Measurements from ENCODE around the gene ARAP3.
"Not testable (repeated sequence)": the region's sequence is repeated elsewhere in the genome, so short reads cannot be mapped to it uniquely, and the experiment has no call there.

Gene ARAP3

GRCh38 chr5:141632650-141633049 lies 49.4 kb downstream of the ARAP3 start:
- no peaks in the 10 kb centered on the region for H3K27me3 Mint-ChIP-seq
- no peak overlapping the region for H3K27ac Mint-ChIP-seq
- peaks cover 27% of the 10 kb centered on the region for H3K36me3 Mint-ChIP-seq
- no peaks in the 10 kb centered on the region for H3K9me3 Mint-ChIP-seq
- H3K4me1 Mint-ChIP-seq, result peaks cover 42% of the 10 kb centered on the region
- no peak for ATAC-seq
- H3K4me3 Mint-ChIP-seq, result no peak overlapping the region

- Mint-ChIP-seq H3K27me3 (no peaks in the 10 kb centered on the region), H3K36me3 (peaks cover 44% of the 10 kb centered on the region), H3K4me3 (no peak overlapping the region), H3K9me3 (no peaks in the 10 kb centered on the region), H3K4me1 (peaks cover 44% of the 10 kb centered on the region), H3K27ac (no peak overlapping the region)
- no peak for ATAC-seq
These were observed 51.4 kb downstream of the ARAP3 start for GRCh38 chr5:141630570-141631140.

GRCh38 chr5:141628175-141628788 lies 53.7 kb downstream of the ARAP3 start:
- Mint-ChIP-seq H3K36me3 (peaks cover 62% of the 10 kb centered on the region), H3K27ac (peak overlapping the region; percentile 17), H3K4me1 (peaks cover 34% of the 10 kb centered on the region), H3K4me3 (no peak overlapping the region), H3K9me3 (no peaks in the 10 kb centered on the region), H3K27me3 (no peaks in the 10 kb centered on the region)
- ATAC-seq, result no peak

- H3K27ac Mint-ChIP-seq, result peak overlapping the region; percentile 92
- peaks cover 47% of the 10 kb centered on the region for H3K4me1 Mint-ChIP-seq
- peak overlapping the region; percentile 67 for H3K4me3 Mint-ChIP-seq
- no peak for ATAC-seq
- H3K9me3 Mint-ChIP-seq, result no peaks in the 10 kb centered on the region
- H3K36me3 Mint-ChIP-seq, result peaks cover 71% of the 10 kb centered on the region
- no peaks in the 10 kb centered on the region for H3K27me3 Mint-ChIP-seq
These were observed 58.4 kb downstream of the ARAP3 start for GRCh38 chr5:141623611-141624010.

GRCh38 chr5:141623186-141623585 lies 58.8 kb downstream of the ARAP3 start:
- peaks cover 67% of the 10 kb centered on the region for H3K36me3 Mint-ChIP-seq

GRCh38 chr5:141618804-141619554 lies 63.1 kb downstream of the ARAP3 start, which contains the start of gene DIAPH1:
TSS of gene DIAPH1 (minus strand) at chr5:141619000. CDS start at chr5:141618914, 86 bp downstream.
- Mint-ChIP-seq H3K4me3 (peak within 1 kb of the TSS; percentile 89), H3K36me3 (peaks cover 38% of the 10 kb centered on the region), H3K4me1 (peaks cover 65% of the 10 kb centered on the region), H3K27me3 (no peaks in the 10 kb centered on the region), H3K27ac (peak within 1 kb of the TSS; percentile 86), H3K9me3 (no peaks in the 10 kb centered on the region)
- ATAC-seq, result peak; percentile 95

More at GRCh38 chr5:141623186-141623585, 58.8 kb downstream of the ARAP3 start:
- Mint-ChIP-seq H3K4me3 (peak overlapping the region; percentile 67), H3K9me3 (no peaks in the 10 kb centered on the region), H3K27ac (peak overlapping the region; percentile 92), H3K27me3 (no peaks in the 10 kb centered on the region), H3K4me1 (peaks cover 46% of the 10 kb centered on the region)
- peak; percentile 82 for ATAC-seq

- peaks cover 65% of the 10 kb centered on the region for H3K4me1 Mint-ChIP-seq
- H3K27ac Mint-ChIP-seq, result peak overlapping the region; percentile 86
- H3K36me3 Mint-ChIP-seq, result peaks cover 34% of the 10 kb centered on the region
- peak; percentile 63 for ATAC-seq
- no peaks in the 10 kb centered on the region for H3K9me3 Mint-ChIP-seq
- H3K4me3 Mint-ChIP-seq, result peak overlapping the region; percentile 89
- no peaks in the 10 kb centered on the region for H3K27me3 Mint-ChIP-seq
These were observed 63.8 kb downstream of the ARAP3 start for GRCh38 chr5:141618030-141618803.

GRCh38 chr5:141617682-141618029 lies 64.4 kb downstream of the ARAP3 start:
- peaks cover 33% of the 10 kb centered on the region for H3K36me3 Mint-ChIP-seq
- H3K27ac Mint-ChIP-seq, result peak overlapping the region; percentile 86
- peak overlapping the region; percentile 89 for H3K4me3 Mint-ChIP-seq
- peaks cover 65% of the 10 kb centered on the region for H3K4me1 Mint-ChIP-seq
- no peak for ATAC-seq
- H3K9me3 Mint-ChIP-seq, result no peaks in the 10 kb centered on the region
- no peaks in the 10 kb centered on the region for H3K27me3 Mint-ChIP-seq

- H3K27ac Mint-ChIP-seq, result peak overlapping the region; percentile 86
- H3K27me3 Mint-ChIP-seq, result no peaks in the 10 kb centered on the region
- peak overlapping the region; percentile 89 for H3K4me3 Mint-ChIP-seq
- H3K4me1 Mint-ChIP-seq, result peaks cover 65% of the 10 kb centered on the region
- peaks cover 31% of the 10 kb centered on the region for H3K36me3 Mint-ChIP-seq
- H3K9me3 Mint-ChIP-seq, result no peaks in the 10 kb centered on the region
- ATAC-seq, result no peak
These were observed 64.9 kb downstream of the ARAP3 start for GRCh38 chr5:141617128-141617527.

GRCh38 chr5:141615991-141616720 lies 65.9 kb downstream of the ARAP3 start:
- H3K9me3 Mint-ChIP-seq, result no peaks in the 10 kb centered on the region
- ATAC-seq, result no peak
- no peaks in the 10 kb centered on the region for H3K27me3 Mint-ChIP-seq
- H3K27ac Mint-ChIP-seq, result peak overlapping the region; percentile 86
- H3K36me3 Mint-ChIP-seq, result peaks cover 26% of the 10 kb centered on the region
- peak overlapping the region; percentile 89 for H3K4me3 Mint-ChIP-seq
- H3K4me1 Mint-ChIP-seq, result peaks cover 62% of the 10 kb centered on the region

GRCh38 chr5:141613344-141613743 lies 68.7 kb downstream of the ARAP3 start:
- no peaks in the 10 kb centered on the region for H3K27me3 Mint-ChIP-seq
- ATAC-seq, result no peak

GRCh38 chr5:141611289-141611688 lies 70.7 kb downstream of the ARAP3 start:
- H3K4me3 Mint-ChIP-seq, result no peak overlapping the region
- H3K36me3 Mint-ChIP-seq, result peaks cover 43% of the 10 kb centered on the region

More at GRCh38 chr5:141613344-141613743, 68.7 kb downstream of the ARAP3 start:
- H3K36me3 Mint-ChIP-seq, result peaks cover 34% of the 10 kb centered on the region
- no peaks in the 10 kb centered on the region for H3K9me3 Mint-ChIP-seq
- H3K4me3 Mint-ChIP-seq, result peak overlapping the region; percentile 24
- H3K27ac Mint-ChIP-seq, result peak overlapping the region; percentile 54
- H3K4me1 Mint-ChIP-seq, result peaks cover 85% of the 10 kb centered on the region

GRCh38 chr5:141609921-141610320 lies 72.1 kb downstream of the ARAP3 start:
- Mint-ChIP-seq H3K4me1 (peaks cover 88% of the 10 kb centered on the region), H3K36me3 (peaks cover 37% of the 10 kb centered on the region)
- not testable (repeated sequence) for H3K27ac Mint-ChIP-seq, H3K4me3 Mint-ChIP-seq, H3K9me3 Mint-ChIP-seq, ATAC-seq, H3K27me3 Mint-ChIP-seq

More at GRCh38 chr5:141611289-141611688, 70.7 kb downstream of the ARAP3 start:
- peak overlapping the region; percentile 33 for H3K27ac Mint-ChIP-seq
- no peaks in the 10 kb centered on the region for H3K9me3 Mint-ChIP-seq
- H3K4me1 Mint-ChIP-seq, result peaks cover 87% of the 10 kb centered on the region
- no peak for ATAC-seq
- no peaks in the 10 kb centered on the region for H3K27me3 Mint-ChIP-seq

- Mint-ChIP-seq H3K27ac (peak overlapping the region; percentile 85), H3K36me3 (peaks cover 37% of the 10 kb centered on the region), H3K9me3 (no peaks in the 10 kb centered on the region), H3K4me3 (no peak overlapping the region), H3K4me1 (peaks cover 88% of the 10 kb centered on the region), H3K27me3 (no peaks in the 10 kb centered on the region)
- ATAC-seq, result no peak
These were observed 73.0 kb downstream of the ARAP3 start for GRCh38 chr5:141609044-141609443.
